ENCODE results near the gene RELT.

Gene RELT

DNA sequence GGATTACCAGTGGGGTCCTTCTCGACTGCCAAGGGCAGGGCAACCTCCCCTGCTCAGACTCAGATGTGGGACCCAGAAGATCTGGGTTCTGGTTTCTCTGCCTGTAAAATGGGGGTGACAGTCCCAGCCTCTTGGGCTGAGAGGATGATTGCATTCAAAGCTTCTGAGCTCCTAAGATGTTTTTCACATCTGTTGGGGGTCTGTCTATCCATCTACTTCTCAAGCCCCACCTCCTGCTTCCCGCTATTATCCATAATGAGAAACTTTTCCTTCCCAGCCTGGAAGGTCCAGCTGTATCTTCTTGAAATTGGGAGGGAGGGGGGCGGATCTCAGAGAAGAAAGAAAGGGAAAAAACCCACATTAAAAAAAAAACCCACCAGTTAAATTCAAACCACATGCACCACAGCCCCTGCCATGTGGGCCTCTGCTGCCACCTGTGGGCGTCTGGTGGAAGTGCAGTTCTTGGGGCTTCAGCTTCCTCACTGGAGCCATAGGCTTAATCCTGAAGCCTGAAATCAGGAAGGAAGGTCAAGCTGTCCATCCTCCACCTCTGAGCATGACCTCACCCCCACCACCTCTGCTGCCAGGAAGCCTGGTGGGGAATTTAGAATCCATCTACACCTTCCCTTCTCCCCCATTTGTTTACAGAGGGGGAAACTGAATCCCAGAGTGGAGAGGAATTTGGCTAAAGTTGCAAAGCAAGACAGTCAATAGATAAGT lies 40.8 kb upstream of the RELT start:
- peak overlapping the region; percentile 98 for H3K27ac ChIP-seq (ENCODE audit: low read depth, low read length, severe bottlenecking)
- peaks cover 55% of the 10 kb centered on the region for H3K4me1 ChIP-seq (ENCODE audit: control insufficient read depth, insufficient read depth, low read length, poor library complexity, severe bottlenecking)
- H3K4me3 ChIP-seq (ENCODE audit: extremely low read depth, insufficient read depth, low read length, poor library complexity, severe bottlenecking) = peak overlapping the region; percentile 10

DNA sequence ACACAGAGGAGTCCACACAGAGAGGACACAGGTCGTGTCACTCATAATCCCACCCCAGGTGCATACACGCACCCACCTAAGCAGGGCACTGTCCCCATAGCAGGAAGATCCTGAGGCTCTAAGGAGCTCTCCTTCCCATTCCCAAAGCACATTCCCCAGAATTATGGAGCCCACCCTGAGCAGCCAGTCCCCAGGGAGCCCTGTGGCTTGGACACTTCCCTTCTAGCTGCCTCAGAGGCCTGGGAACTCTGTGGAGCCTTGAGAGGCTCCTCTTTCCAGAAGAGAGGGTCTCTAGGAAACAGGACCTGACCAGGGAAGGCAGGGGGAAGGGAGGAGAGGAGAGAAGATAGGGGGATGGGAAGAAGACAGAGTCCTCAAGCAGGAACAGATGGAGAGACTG lies 38.4 kb upstream of the RELT start:
- Histone ChIP-seq H3K27ac (ENCODE audit: low read depth, low read length, severe bottlenecking) (no peak overlapping the region), H3K4me1 (ENCODE audit: control insufficient read depth, insufficient read depth, low read length, poor library complexity, severe bottlenecking) (peaks cover 37% of the 10 kb centered on the region), H3K4me3 (ENCODE audit: extremely low read depth, insufficient read depth, low read length, poor library complexity, severe bottlenecking) (no peak overlapping the region), H3K36me3 (ENCODE audit: control insufficient read depth, insufficient read depth, low read length) (peaks cover 46% of the 10 kb centered on the region), H3K9me3 (ENCODE audit: control insufficient read depth, low read length) (no peaks in the 10 kb centered on the region)
- WGBS, 2 experiments (ENCODE audit: insufficient coverage in 2 of 2) = 100% methylated on average over 2 of the region's 2 CpGs; no CpG with 5 or more reads in 1 of the 2 experiments

More for the DNA sequence above, 40.8 kb upstream of the RELT start:
- WGBS, 2 experiments (ENCODE audit: insufficient coverage in 2 of 2) = 21 to 25% methylated on average over 2 of the region's 4 CpGs
- no peaks in the 10 kb centered on the region for H3K9me3 ChIP-seq (ENCODE audit: control insufficient read depth, low read length)
- H3K36me3 ChIP-seq (ENCODE audit: control insufficient read depth, insufficient read depth, low read length) = peaks cover 37% of the 10 kb centered on the region

DNA sequence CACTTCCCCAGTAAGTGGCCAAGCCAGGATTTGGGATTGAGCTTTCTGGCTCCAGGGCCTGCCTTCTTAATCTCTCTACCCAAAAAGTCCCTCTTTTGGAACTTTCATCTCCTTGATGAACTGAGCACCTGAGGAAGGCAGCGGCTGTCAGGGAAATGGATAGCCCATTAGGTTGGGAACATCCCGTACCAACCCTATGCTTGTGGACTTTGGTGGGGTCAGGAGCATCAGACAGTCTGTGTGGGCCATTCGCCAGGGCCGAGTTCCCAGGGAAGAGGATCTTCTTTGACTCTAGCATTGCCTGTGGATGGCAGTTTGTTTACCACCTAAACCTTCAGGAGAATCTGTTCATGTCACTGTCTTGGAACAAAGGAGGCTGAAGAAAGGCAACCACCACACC lies 37.9 kb upstream of the RELT start:
- peaks cover 36% of the 10 kb centered on the region for H3K4me1 ChIP-seq (ENCODE audit: control insufficient read depth, insufficient read depth, low read length, poor library complexity, severe bottlenecking)
- peaks cover 43% of the 10 kb centered on the region for H3K36me3 ChIP-seq (ENCODE audit: control insufficient read depth, insufficient read depth, low read length)
- no peaks in the 10 kb centered on the region for H3K9me3 ChIP-seq (ENCODE audit: control insufficient read depth, low read length)
- H3K27ac ChIP-seq (ENCODE audit: low read depth, low read length, severe bottlenecking) = no peak overlapping the region
- H3K4me3 ChIP-seq (ENCODE audit: extremely low read depth, insufficient read depth, low read length, poor library complexity, severe bottlenecking) = no peak overlapping the region
- 96 to 100% methylated on average over 3 to 4 of the region's 4 CpGs for WGBS, 2 experiments (ENCODE audit: insufficient coverage in 2 of 2)

DNA sequence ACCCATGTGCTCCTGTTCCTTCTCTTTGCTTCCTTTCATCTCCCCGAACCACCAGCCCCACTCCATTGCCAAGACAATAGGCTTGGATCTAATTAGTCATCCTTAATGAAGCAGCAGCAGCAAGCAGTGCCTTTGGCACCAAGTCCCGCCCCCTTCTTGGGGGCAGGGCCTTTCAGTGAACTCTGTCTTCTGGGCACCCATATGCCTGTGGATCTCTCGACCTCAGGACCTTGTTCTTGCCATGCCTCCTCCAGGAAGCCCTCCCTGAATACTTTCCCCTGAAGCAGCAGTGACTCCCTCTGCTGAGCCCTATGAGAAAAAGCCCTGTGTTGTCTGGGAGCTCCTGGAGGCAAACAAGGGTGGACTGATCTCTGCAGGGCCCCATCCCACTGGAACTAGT lies 36.0 kb upstream of the RELT start:
- Histone ChIP-seq H3K9me3 (ENCODE audit: control insufficient read depth, low read length) (no peaks in the 10 kb centered on the region), H3K4me1 (ENCODE audit: control insufficient read depth, insufficient read depth, low read length, poor library complexity, severe bottlenecking) (peaks cover 17% of the 10 kb centered on the region), H3K27ac (ENCODE audit: low read depth, low read length, severe bottlenecking) (peak overlapping the region; percentile 67), H3K36me3 (ENCODE audit: control insufficient read depth, insufficient read depth, low read length) (peaks cover 47% of the 10 kb centered on the region), H3K4me3 (ENCODE audit: extremely low read depth, insufficient read depth, low read length, poor library complexity, severe bottlenecking) (no peak overlapping the region)
- 57 to 72% methylated on average over 3 of the region's 3 CpGs for WGBS, 2 experiments (ENCODE audit: insufficient coverage in 2 of 2)

DNA sequence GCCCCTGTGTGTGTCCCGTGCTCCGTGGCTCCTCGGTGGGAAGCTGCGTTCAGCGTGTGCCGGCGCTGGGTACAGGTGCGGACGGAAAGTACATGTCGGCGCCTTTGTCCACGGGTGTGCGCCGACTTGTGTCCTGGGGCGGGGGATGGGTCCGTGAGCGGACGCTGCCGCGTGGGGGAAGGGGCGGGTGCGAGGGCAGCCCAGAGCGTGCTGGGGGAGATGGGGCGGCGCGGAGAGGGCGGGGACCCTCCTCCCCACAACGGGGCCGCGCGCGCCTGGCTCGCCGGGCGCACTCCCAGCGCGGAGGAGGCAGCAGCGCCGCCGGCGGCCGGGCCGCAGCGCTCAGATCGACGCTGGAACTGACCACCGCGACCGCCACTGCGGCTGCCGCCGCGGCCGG lies 33.6 kb upstream of the RELT start:
- Histone ChIP-seq H3K36me3 (ENCODE audit: control insufficient read depth, insufficient read depth, low read length) (peaks cover 40% of the 10 kb centered on the region), H3K9me3 (ENCODE audit: control insufficient read depth, low read length) (no peaks in the 10 kb centered on the region), H3K4me3 (ENCODE audit: extremely low read depth, insufficient read depth, low read length, poor library complexity, severe bottlenecking) (no peak overlapping the region), H3K4me1 (ENCODE audit: control insufficient read depth, insufficient read depth, low read length, poor library complexity, severe bottlenecking) (peaks cover 10% of the 10 kb centered on the region), H3K27ac (ENCODE audit: low read depth, low read length, severe bottlenecking) (no peak overlapping the region)
- 7 to 42% methylated on average over 11 to 44 of the region's 54 CpGs for WGBS, 2 experiments (ENCODE audit: insufficient coverage in 2 of 2)

DNA sequence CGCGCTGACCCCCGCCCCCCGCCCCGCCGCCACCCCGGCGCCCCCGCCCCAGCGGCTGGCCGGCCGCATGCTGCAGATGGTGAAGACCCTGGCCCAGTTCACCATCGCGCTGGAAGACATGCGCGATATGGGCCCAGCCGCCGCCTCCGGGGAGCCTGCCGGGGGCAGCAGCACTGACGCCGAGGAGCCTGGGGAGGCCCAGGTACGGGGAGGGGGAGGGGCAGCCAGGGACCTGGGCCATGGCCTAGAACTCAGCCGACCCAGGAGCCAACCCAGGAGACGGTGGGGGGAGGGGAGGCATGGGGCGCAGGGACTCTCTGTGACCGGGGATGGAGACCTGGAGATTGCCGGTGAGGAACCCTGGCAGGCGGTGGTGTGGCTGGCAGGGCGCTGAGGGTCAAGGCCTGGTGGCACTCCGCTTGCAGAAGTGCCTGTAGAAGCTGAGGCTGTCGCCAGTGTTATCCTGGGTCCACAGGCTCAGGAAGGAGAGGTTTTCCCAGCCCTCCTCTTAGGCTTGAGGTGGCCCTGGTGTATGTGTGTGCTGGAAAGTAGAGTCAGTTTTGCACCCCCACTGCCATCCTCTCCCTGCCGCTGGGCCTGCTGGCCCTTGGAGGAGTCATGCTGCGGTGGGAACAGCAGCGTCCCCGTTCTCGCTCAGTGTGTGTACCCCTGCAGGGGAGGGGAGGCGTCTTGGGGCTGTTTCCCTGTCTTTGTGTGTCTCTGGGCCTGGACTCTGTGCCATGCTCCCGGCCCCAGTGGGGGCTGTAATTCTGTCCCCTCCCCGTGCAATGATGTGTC lies 32.9 kb upstream of the RELT start:
- Histone ChIP-seq H3K27ac (ENCODE audit: low read depth, low read length, severe bottlenecking) (no peak overlapping the region), H3K4me3 (ENCODE audit: extremely low read depth, insufficient read depth, low read length, poor library complexity, severe bottlenecking) (no peak overlapping the region), H3K36me3 (ENCODE audit: control insufficient read depth, insufficient read depth, low read length) (peaks cover 40% of the 10 kb centered on the region), H3K4me1 (ENCODE audit: control insufficient read depth, insufficient read depth, low read length, poor library complexity, severe bottlenecking) (peaks cover 10% of the 10 kb centered on the region), H3K9me3 (ENCODE audit: control insufficient read depth, low read length) (no peaks in the 10 kb centered on the region)
- WGBS, 2 experiments (ENCODE audit: insufficient coverage in 2 of 2) = 37 to 52% methylated on average over 27 to 37 of the region's 40 CpGs

DNA sequence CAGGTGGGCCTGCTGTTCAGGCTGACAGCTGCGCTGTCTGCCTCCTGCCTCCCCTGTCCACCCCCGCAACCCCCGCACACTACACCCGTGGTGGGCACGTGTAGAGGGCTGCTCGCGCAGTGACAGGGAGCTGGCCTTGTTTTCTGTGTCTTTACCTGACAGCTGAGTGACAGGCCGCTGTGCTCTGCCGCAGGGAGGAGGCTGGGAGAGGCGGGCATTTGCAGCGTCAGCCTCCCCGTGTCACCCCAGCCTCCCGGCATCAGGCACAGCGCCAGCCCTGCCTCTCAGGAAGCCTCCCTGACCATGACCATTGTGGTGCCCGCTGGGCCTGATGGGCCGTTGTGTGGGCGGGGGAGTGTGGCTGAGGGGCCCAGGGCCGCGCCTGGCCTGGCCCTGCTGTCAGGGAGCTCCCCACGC lies 32.0 kb upstream of the RELT start:
- Histone ChIP-seq H3K4me3 (ENCODE audit: extremely low read depth, insufficient read depth, low read length, poor library complexity, severe bottlenecking) (no peak overlapping the region), H3K36me3 (ENCODE audit: control insufficient read depth, insufficient read depth, low read length) (peaks cover 44% of the 10 kb centered on the region), H3K9me3 (ENCODE audit: control insufficient read depth, low read length) (no peaks in the 10 kb centered on the region), H3K4me1 (ENCODE audit: control insufficient read depth, insufficient read depth, low read length, poor library complexity, severe bottlenecking) (peaks cover 10% of the 10 kb centered on the region), H3K27ac (ENCODE audit: low read depth, low read length, severe bottlenecking) (no peak overlapping the region)
- 93 to 99% methylated on average over 12 to 16 of the region's 20 CpGs for WGBS, 2 experiments (ENCODE audit: insufficient coverage in 2 of 2)

DNA sequence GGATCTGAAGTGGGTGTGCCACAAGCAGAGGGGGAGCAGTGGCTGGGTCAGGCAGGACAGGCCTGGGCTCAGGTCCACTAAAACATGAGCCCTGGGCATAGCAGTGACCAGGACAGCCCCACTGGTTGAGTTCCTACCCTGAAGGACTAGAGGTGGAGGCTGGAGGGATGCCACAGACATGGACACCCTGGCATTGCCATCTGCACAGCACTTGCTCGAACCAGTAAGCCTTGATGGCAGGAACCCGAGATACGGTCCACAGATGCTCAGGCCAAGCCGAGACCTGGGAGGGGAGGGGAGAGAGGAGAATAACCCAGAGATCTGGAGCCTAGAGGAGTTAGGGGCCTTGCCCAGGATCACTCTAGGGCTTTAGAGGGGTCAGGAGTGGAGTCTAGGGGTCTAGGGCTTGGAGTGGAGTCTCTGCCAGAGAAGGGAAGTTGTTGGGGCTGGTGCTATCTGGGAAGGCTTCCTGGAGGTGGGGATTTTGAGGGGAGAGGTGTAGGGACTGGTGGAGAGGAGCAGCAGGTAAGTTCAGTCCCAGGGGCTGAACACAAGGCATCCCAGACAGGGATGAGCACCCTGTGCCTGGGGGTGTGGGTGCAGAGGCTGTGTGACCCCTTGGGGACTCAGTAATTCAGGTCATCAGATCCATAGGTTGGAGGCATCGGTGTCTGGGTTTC lies 30.6 kb upstream of the RELT start:
- H3K4me1 ChIP-seq (ENCODE audit: control insufficient read depth, insufficient read depth, low read length, poor library complexity, severe bottlenecking) = peaks cover 10% of the 10 kb centered on the region
- no peaks in the 10 kb centered on the region for H3K9me3 ChIP-seq (ENCODE audit: control insufficient read depth, low read length)
- H3K27ac ChIP-seq (ENCODE audit: low read depth, low read length, severe bottlenecking) = no peak overlapping the region
- 94 to 95% methylated on average over 4 of the region's 5 CpGs for WGBS, 2 experiments (ENCODE audit: insufficient coverage in 2 of 2)
- no peak overlapping the region for H3K4me3 ChIP-seq (ENCODE audit: extremely low read depth, insufficient read depth, low read length, poor library complexity, severe bottlenecking)
- H3K36me3 ChIP-seq (ENCODE audit: control insufficient read depth, insufficient read depth, low read length) = peaks cover 45% of the 10 kb centered on the region

DNA sequence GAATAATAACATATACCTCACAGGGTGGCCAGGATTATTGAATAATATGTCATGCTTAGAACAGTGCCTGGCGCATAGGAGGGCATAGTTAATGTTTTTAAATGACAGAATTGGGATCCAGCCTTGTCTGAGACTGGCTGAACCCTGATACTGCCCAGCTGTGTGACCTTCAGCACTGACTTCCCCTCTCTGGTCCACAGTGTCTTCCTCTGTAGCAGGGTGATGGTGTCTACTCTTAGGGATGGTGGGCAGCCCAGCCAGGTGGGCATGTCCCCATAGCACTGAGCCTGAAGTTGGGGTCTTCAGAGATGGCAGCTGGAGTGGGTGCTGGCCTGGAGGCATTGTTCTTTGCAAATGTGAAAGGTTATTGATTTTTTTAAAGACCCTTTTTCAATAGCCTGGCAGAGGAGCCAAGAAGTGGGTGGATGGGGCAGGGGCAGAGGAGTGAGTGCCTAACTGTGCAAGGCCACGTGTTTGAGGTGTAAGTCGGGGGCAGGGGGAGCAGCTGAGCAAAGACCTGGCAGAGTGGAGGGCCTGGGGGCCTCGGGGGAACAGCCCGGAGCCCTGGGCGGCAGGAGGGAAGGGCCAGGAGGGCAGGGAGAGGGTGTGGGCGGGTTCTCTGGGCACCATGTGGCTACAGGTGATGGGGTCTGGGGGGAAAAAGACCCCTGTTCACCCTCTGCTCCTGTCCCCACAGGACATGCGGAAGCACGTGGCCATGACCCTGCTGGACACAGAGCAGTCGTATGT lies 29.8 kb upstream of the RELT start:
- H3K27ac ChIP-seq (ENCODE audit: low read depth, low read length, severe bottlenecking) = no peak overlapping the region
- 85 to 93% methylated on average over 6 to 9 of the region's 10 CpGs for WGBS, 2 experiments (ENCODE audit: insufficient coverage in 2 of 2)
- H3K36me3 ChIP-seq (ENCODE audit: control insufficient read depth, insufficient read depth, low read length) = peaks cover 42% of the 10 kb centered on the region
- H3K4me1 ChIP-seq (ENCODE audit: control insufficient read depth, insufficient read depth, low read length, poor library complexity, severe bottlenecking) = peaks cover 10% of the 10 kb centered on the region
- H3K4me3 ChIP-seq (ENCODE audit: extremely low read depth, insufficient read depth, low read length, poor library complexity, severe bottlenecking) = no peak overlapping the region
- H3K9me3 ChIP-seq (ENCODE audit: control insufficient read depth, low read length) = no peaks in the 10 kb centered on the region

DNA sequence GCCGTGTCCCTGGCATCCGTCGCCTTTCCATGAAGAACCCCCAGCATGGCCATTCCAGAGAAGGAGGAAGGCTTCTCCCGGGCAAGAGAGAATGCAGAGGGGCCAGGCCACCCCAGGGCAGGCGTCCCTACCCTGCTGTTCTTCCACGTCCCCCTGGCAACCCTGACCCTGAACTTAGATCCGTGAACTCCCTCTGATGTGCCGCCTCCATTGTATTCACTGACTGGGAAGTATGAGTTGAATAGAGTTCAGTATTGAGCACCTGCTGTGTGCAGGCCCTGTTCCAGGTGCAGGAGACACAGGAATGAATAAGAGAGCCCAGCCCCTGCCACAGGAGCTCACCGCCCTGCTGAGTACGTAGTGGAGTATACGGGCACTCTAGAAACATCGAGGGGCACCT lies 29.1 kb upstream of the RELT start:
- Histone ChIP-seq H3K27ac (ENCODE audit: low read depth, low read length, severe bottlenecking) (no peak overlapping the region), H3K36me3 (ENCODE audit: control insufficient read depth, insufficient read depth, low read length) (peaks cover 36% of the 10 kb centered on the region), H3K4me1 (ENCODE audit: control insufficient read depth, insufficient read depth, low read length, poor library complexity, severe bottlenecking) (peaks cover 6% of the 10 kb centered on the region), H3K4me3 (ENCODE audit: extremely low read depth, insufficient read depth, low read length, poor library complexity, severe bottlenecking) (no peak overlapping the region), H3K9me3 (ENCODE audit: control insufficient read depth, low read length) (no peaks in the 10 kb centered on the region)
- 91 to 92% methylated on average over 8 to 12 of the region's 12 CpGs for WGBS, 2 experiments (ENCODE audit: insufficient coverage in 2 of 2)
